Measurements from ENCODE around the gene ZNF511.

DNA sequence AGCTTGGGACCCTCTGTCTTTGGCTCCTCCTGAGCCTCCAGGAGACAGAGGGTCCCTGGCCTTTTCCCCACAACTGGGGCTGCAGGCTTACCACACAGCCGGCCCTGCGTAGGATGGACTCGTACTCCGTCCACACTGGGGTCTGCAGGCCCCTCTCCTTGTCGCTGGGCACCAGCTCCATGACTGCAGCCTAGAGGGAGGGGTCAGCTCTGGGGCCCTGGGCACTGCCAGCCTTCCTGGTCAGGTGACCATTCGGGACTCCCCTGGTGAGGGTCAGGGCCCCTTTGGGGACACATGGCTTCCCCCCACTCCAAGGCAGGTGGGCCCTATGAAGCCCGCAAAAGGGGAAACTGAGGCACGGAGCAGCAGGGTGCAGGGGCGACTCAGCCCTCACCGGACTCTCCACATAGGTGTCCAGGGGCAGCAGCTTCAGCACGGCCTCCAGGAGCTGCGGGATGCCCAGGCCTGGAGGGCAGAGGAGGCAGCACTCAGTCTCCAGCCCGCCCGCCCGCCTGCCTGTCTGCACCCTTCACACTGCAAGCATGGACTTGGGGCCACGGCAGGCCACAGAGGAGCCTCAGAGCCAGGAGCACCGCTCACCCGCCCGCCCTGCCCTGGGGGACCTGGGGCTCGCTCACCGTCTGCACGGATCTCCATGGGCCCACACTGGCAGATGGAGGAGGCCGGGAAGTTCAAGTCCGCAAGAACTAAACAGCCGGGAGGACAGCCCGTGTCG lies 48.0 kb downstream of the ZNF511 start:
- TF ChIP-seq, protein P1, sequence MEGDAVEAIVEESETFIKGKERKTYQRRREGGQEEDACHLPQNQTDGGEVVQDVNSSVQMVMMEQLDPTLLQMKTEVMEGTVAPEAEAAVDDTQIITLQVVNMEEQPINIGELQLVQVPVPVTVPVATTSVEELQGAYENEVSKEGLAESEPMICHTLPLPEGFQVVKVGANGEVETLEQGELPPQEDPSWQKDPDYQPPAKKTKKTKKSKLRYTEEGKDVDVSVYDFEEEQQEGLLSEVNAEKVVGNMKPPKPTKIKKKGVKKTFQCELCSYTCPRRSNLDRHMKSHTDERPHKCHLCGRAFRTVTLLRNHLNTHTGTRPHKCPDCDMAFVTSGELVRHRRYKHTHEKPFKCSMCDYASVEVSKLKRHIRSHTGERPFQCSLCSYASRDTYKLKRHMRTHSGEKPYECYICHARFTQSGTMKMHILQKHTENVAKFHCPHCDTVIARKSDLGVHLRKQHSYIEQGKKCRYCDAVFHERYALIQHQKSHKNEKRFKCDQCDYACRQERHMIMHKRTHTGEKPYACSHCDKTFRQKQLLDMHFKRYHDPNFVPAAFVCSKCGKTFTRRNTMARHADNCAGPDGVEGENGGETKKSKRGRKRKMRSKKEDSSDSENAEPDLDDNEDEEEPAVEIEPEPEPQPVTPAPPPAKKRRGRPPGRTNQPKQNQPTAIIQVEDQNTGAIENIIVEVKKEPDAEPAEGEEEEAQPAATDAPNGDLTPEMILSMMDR (IDR thresholded peaks at IDR 0.05; ENCODE audit: poor library complexity, severe bottlenecking) = no peak
- no peak for TF ChIP-seq POLR2AphosphoS5 (IDR thresholded peaks at IDR 0.05)
- no peak for TF ChIP-seq EP300 (conservative IDR thresholded peaks at IDR 0.05; ENCODE audit: poor library complexity, severe bottlenecking)
- TF ChIP-seq RAD21 (conservative IDR thresholded peaks at IDR 0.05) = no peak
- no peak for TF ChIP-seq REST (IDR thresholded peaks at IDR 0.05; ENCODE audit: borderline replicate concordance)
- no peak for TF ChIP-seq SMC3 (conservative IDR thresholded peaks at IDR 0.05; ENCODE audit: poor library complexity)
- TF ChIP-seq EZH2 (IDR thresholded peaks at IDR 0.05; ENCODE audit: borderline replicate concordance, insufficient read depth, low read length, poor library complexity, severe bottlenecking) = no peak

Data from neural cell (in vitro differentiated cells).